HG03060 (cell line): ENCODE measurements around the gene EXD3.

Source experiments
- ATAC-seq: cut with Tn5 transposase; IDR thresholded peaks from one replicate; pipeline ENCODE4 v1.9.1; 2021; ENCODE audit warnings: low read depth, moderate number of reproducible peaks; ENCODE audit not compliant: unreplicated experiment

The EXD3 gene

GRCh38 chr9:137449081-137449844 lies 26.3 kb upstream of the EXD3 start:
- ATAC-seq, result no peak

GRCh38 chr9:137448602-137448962 lies 25.6 kb upstream of the EXD3 start:
- no peak for ATAC-seq

- ATAC-seq, result no peak
Measured at GRCh38 chr9:137447722-137448601, 25.0 kb upstream of the EXD3 start.

GRCh38 chr9:137446851-137447471 lies 24.0 kb upstream of the EXD3 start:
- no peak for ATAC-seq

- no peak for ATAC-seq
Measured at GRCh38 chr9:137445930-137446431, 23.0 kb upstream of the EXD3 start.

GRCh38 chr9:137445275-137445807 lies 22.4 kb upstream of the EXD3 start:
- no peak for ATAC-seq

GRCh38 chr9:137444106-137444790 lies 21.3 kb upstream of the EXD3 start:
- no peak for ATAC-seq

GRCh38 chr9:137441935-137442321 lies 19.0 kb upstream of the EXD3 start:
- no peak for ATAC-seq

GRCh38 chr9:137441289-137441934 lies 18.4 kb upstream of the EXD3 start, which contains the start of gene ENTPD8:
Gene ENTPD8, minus strand, starts transcription at chr9:137441357. Its CDS starts 3,072 bp downstream, at chr9:137438285.
- no peak for ATAC-seq

- ATAC-seq, result no peak
Measured at GRCh38 chr9:137439158-137439714, 16.3 kb upstream of the EXD3 start.

- ATAC-seq, result no peak
Measured at GRCh38 chr9:137438591-137439157, 15.7 kb upstream of the EXD3 start.

GRCh38 chr9:137437691-137438590 lies 15.0 kb upstream of the EXD3 start:
- ATAC-seq, result no peak

GRCh38 chr9:137436761-137437600 lies 14.0 kb upstream of the EXD3 start:
- no peak for ATAC-seq

GRCh38 chr9:137435980-137436760 lies 13.2 kb upstream of the EXD3 start:
- ATAC-seq, result no peak

- no peak for ATAC-seq
Measured at GRCh38 chr9:137435381-137435891, 12.5 kb upstream of the EXD3 start.
